Esophagus squamous epithelium (tissue), 5 donors: Measurements from ENCODE around the gene GRIK2. TPM values are rescaled to one million over a fixed set of nuclear protein-coding genes. Genes with fewer than 3 reads are reported as not detected.

Experiments
- DNase-seq: peaks from one replicate; lab custom pipeline; 2025; lab: John Stamatoyannopoulos, UW
- H3K27ac ChIP-seq, 4 donors: fragments of 200-600 bp; sonication (generic); one replicate each; pipeline ENCODE4 v1.5.1; 2016 to 2019; ENCODE audit warnings: mild to moderate bottlenecking in 1 of 4
- H3K27me3 ChIP-seq, 4 donors: fragments of 200-600 bp; sonication (generic); 1 replicate in 3 of 4; 2 replicates in 1 of 4; pipeline versions ENCODE4 v1.5.1 to v1.6.0; 2017 to 2021; ENCODE audit warnings: antibody characterized with exemption in 1 of 4
- H3K36me3 ChIP-seq, 3 donors: fragments of 200-600 bp; sonication (generic); one replicate each; pipeline ENCODE4 v1.5.1; 2016 to 2019
- H3K4me1 ChIP-seq, 3 donors: fragments of 200-600 bp; sonication (generic); one replicate each; pipeline ENCODE4 v1.5.1; 2017 to 2019
- H3K4me3 ChIP-seq, 4 donors: fragments of 200-600 bp; sonication (generic); 1 replicate in 3 of 4; 2 replicates in 1 of 4; pipeline ENCODE4 v1.5.1; 2016 to 2019; ENCODE audit warnings: mild to moderate bottlenecking in 2 of 4, moderate library complexity in 1 of 4
- H3K9me3 ChIP-seq, 3 donors: fragments of 200-600 bp; sonication (generic); one replicate each; pipeline ENCODE4 v1.5.1; 2016 to 2019
- POLR2A ChIP-seq, 4 donors: fragments of 450-650 bp; IDR thresholded peaks; one replicate each; pipeline ENCODE4 v1.6.1; 2017; ENCODE audit warnings: antibody characterized with exemption in 4 of 4, mild to moderate bottlenecking in 4 of 4, moderate library complexity in 3 of 4
- WGBS, 2 donors: methylation state at CpG; one replicate each; pipeline ENCODE4 v1.1.5; 2018; 5-methylcytosine and 5-hydroxymethylcytosine counted together
- intact Hi-C: fragments of 100-400 bp; cut with DNase I; formaldehyde crosslinking; loops from one replicate; pipeline ENCODE4 v1.15.0; 2022
- total RNA-seq, 4 donors: library from RNA; depleted of rRNA; stranded (reverse); fragments of >200 nt; gene quantifications; one replicate each; pipeline ENCODE4 v1.1.0, GENCODE V29; 2016
- TF ChIP-seq, protein P1 (sequence below), 6 experiments: fragments of 450-650 bp in 4 of 6; fragments of 200-600 bp in 2 of 6; sonication (generic) in 2 of 6; IDR thresholded peaks; one replicate each; pipeline ENCODE4 v1.5.1; 2016 to 2019; ENCODE audit warnings: antibody characterized with exemption in 6 of 6, mild to moderate bottlenecking in 4 of 6, moderate library complexity in 4 of 6
- donor health status: DM: yes; HTN: yes; CAD: no.

Gene GRIK2
- total RNA-seq, 4 donors from 2014 or later, result 0.19 TPM; not detected in 3

DNA sequence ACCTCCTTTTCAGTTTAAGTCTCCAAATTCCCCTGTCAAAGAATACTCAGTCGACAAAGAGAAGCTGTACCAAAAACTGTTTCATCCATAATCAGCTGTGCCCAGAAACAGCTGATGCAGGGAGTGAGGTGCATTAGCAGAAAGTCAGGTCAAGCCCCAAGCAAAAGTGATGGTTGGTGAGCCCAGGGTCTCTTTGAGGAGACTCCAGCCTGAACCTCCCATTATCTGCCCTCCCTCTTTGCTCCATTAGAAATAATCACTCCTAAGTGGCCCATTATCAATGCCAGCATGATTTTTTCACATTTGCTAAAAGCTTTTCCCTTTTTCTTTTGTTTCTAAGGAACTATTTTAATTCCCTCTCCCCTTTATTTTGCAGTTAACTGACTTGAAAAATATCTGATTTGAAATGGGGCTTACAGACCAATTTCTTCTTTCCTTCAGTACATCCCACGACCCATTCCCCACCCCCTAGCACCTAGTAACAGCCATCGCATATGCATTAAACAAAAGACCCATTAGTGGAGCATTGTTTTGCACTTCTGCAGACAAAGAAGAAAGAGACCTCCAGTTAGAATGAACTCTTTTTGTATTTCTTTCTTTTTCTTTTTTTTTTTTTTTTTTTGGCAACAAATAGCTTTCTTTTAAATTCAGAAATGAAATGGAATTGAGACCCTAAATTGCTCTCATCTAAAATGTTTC lies 257.0 kb downstream of the GRIK2 start:
- Histone ChIP-seq H3K4me1 (no peaks in the 10 kb centered on the region), H3K36me3 (no peaks in the 10 kb centered on the region), H3K9me3 (no peaks in the 10 kb centered on the region), H3K4me3 (no peak overlapping the region), H3K27me3 (no peaks in the 10 kb centered on the region), H3K27ac (no peak overlapping the region)
- WGBS, 2 donors, result 52 to 63% methylated on average over 3 of the region's 3 CpGs
- no peak for TF ChIP-seq POLR2A (IDR thresholded peaks at IDR 0.05)
- TF ChIP-seq, protein P1, sequence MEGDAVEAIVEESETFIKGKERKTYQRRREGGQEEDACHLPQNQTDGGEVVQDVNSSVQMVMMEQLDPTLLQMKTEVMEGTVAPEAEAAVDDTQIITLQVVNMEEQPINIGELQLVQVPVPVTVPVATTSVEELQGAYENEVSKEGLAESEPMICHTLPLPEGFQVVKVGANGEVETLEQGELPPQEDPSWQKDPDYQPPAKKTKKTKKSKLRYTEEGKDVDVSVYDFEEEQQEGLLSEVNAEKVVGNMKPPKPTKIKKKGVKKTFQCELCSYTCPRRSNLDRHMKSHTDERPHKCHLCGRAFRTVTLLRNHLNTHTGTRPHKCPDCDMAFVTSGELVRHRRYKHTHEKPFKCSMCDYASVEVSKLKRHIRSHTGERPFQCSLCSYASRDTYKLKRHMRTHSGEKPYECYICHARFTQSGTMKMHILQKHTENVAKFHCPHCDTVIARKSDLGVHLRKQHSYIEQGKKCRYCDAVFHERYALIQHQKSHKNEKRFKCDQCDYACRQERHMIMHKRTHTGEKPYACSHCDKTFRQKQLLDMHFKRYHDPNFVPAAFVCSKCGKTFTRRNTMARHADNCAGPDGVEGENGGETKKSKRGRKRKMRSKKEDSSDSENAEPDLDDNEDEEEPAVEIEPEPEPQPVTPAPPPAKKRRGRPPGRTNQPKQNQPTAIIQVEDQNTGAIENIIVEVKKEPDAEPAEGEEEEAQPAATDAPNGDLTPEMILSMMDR (IDR thresholded peaks at IDR 0.05), result no peak
- intact Hi-C loops, result no loop called here
- no peak for DNase-seq

DNA sequence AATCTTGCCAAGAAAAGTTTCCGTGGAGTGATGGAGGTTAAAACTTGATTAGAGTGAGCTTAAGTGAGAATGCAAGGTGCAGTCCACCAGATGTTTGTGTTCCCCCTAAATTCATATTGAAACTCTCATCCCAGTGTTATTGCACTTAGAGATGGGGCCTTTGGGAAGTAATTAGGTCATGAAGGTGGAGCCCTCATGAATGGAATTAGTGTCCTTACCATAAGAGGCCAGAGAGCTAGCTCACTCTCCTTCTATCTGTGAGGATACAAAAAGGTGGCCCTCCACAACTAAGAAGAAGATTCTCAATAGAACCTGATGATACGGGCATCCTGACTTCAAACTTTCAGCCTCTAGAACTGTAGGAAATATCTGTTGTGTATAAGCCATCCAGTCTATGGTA lies 258.6 kb downstream of the GRIK2 start:
- intact Hi-C loops, result no loop called here
- WGBS, 2 donors, result 77 to 87% methylated on average over 2 of the region's 2 CpGs

DNA sequence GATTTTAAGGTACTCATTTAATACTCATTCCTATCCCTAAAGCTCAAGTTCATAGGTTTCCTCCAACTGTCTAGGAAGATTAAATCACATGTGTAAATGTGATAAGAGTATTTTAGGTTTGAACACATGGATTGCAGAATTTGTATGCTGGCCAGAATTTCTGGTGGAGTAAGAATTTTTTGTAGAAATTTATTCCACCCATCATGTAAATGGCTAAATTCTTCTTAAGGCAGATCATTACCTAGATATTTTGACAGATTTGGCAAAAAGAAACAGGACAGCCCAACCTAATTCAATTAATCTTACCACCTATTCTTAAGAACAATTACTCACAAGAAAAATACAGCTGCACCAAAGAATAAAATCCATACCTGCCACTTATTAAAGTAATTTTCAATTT lies 261.6 kb downstream of the GRIK2 start:
- no peak for DNase-seq
- TF ChIP-seq, protein P1 (IDR thresholded peaks at IDR 0.05), result no peak
- TF ChIP-seq POLR2A (IDR thresholded peaks at IDR 0.05), result no peak
- no peaks in the 10 kb centered on the region for H3K36me3 ChIP-seq
- H3K27ac ChIP-seq, result no peak overlapping the region
- H3K4me3 ChIP-seq, result no peak overlapping the region
- H3K4me1 ChIP-seq, result no peaks in the 10 kb centered on the region
- no peaks in the 10 kb centered on the region for H3K27me3 ChIP-seq
- no peaks in the 10 kb centered on the region for H3K9me3 ChIP-seq
- intact Hi-C loops, result no loop called here

More for the DNA sequence above, 258.6 kb downstream of the GRIK2 start:
- H3K36me3 ChIP-seq, result no peaks in the 10 kb centered on the region
- H3K9me3 ChIP-seq, result no peaks in the 10 kb centered on the region
- no peak for DNase-seq
- no peaks in the 10 kb centered on the region for H3K27me3 ChIP-seq
- H3K27ac ChIP-seq, result no peak overlapping the region
- H3K4me1 ChIP-seq, result no peaks in the 10 kb centered on the region
- no peak overlapping the region for H3K4me3 ChIP-seq
- no peak for TF ChIP-seq POLR2A (IDR thresholded peaks at IDR 0.05)
- TF ChIP-seq, protein P1 (IDR thresholded peaks at IDR 0.05), result no peak

DNA sequence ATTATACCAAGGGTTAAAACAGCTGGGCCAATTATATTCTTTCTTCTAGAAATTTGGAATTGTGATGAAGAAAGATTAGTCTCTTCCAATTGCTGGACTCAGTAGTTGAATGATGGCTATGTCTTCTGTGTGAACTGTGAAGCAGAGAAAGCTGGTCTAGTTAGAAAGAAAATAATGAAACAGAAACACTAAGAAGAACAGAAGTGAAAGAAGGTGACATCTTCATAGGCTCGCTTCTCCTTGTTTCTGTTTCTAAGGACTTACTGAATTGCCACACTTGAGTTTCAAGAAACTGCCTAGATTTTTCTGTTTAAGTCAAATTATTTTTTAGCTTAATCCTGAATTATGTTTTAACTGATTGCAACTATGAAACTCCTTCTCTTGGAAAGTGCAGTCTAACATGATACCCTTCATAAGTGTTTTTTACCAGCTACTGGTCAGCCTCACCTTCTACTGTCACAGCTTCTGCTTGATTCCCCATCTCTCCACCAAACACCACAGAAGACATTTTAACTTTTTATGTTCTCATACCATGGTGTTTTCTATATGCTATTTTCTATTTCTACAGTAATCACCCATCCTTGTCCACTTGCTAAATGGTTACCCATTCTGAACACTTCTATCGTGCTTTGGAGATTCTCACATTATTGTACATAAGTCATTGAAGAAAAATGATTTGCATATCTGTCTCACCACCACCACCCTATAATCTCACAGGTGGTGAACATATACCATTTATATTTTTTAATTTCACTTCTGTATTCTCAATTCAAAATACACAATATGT lies 268.8 kb downstream of the GRIK2 start:
- Histone ChIP-seq H3K4me1 (peaks cover 0 to 17% (median 5%) of the 10 kb centered on the region in 3 donors), H3K27me3 (no peaks in the 10 kb centered on the region), H3K36me3 (no peaks in the 10 kb centered on the region), H3K9me3 (no peaks in the 10 kb centered on the region), H3K27ac (no peak overlapping the region), H3K4me3 (no peak overlapping the region)
- no peak for DNase-seq
- TF ChIP-seq, protein P1 (IDR thresholded peaks at IDR 0.05), result no peak
- TF ChIP-seq POLR2A (IDR thresholded peaks at IDR 0.05), result no peak
- WGBS, 2 donors, result 85 to 93% methylated on average over 2 of the region's 2 CpGs
- intact Hi-C loops, result no loop called here

DNA sequence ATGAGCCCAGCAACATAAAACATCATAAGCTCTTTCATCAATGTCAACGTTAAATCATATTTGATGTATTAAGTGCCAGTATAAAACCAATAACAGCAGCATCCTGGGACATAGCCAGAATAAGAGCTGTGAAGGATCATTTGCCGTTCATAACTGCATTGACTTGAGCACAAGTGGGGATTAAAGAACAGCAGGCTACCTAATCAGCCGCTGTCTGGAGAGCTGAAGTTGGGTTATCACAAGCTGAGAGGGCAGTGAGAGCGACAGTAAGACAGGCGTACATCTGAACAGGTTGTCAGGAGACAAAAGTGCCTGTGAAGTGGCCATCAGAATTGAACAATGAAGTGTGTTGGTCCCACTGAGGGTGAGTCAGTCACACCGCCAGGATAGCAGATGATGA lies 269.6 kb downstream of the GRIK2 start:
- 54 to 72% methylated on average over 6 of the region's 6 CpGs for WGBS, 2 donors
- H3K27me3 ChIP-seq, result no peaks in the 10 kb centered on the region
- H3K4me3 ChIP-seq, result no peak overlapping the region
- no peak for DNase-seq
- intact Hi-C loops, result no loop called here
- TF ChIP-seq POLR2A (IDR thresholded peaks at IDR 0.05), result no peak
- TF ChIP-seq, protein P1 (IDR thresholded peaks at IDR 0.05), result no peak
- no peak overlapping the region for H3K27ac ChIP-seq
- H3K9me3 ChIP-seq, result no peaks in the 10 kb centered on the region
- H3K36me3 ChIP-seq, result no peaks in the 10 kb centered on the region
- H3K4me1 ChIP-seq, result peaks cover 0 to 25% (median 9%) of the 10 kb centered on the region in 3 donors
